Measurements from ENCODE around the gene KYNU. TPM values are rescaled to one million over a fixed set of nuclear protein-coding genes. Genes with fewer than 3 reads are reported as not detected.

The KYNU gene
- total and polyA plus RNA-seq, 2 of the 13 experiments (the other 11 are each of a cell fraction or from before 2014, with no cell fraction given): 21.9 to 68.6 TPM

DNA sequence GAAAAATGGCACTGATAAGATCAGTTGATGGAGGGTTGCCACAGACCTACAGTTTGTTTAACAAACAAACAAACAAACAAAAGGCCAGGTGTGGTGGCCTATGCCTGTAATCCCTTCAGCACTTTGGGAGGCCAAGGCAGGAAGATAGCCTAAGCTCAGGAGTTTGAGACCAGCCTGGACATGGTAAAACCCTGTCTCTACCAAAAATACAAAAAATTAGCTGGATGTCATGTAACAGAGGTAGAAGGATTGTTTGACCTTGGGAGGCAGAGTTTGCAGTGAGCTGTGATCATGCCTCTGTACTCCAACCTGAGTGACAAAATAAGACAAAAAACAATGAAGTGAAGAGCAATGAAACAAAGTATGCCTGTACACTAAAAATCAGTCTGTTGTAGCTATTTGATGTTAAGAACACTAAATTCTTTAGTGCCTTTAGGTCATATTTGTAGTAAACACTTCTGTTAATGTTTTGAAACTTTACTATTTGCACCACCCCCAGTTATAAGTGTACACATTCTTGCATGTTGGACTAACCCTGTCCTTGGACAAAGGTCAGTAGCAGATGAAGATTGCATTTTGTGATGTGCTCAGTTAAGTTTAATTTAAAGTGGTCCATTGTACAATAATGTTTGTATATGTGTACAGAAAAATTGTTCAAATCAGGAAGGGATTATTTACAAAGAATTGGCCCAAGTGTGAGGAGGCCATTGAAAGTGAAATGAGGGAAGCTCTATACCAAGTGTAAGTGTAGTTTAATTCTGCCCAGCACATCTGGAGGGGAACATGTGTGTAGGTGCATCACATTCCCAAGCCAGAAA, 73.9 kb downstream of the KYNU start (continued):
- TF ChIP-seq ZBTB44 (CRISPR knock-in tag; IDR thresholded peaks at IDR 0.05): no peak
- TF ChIP-seq, protein P1, sequence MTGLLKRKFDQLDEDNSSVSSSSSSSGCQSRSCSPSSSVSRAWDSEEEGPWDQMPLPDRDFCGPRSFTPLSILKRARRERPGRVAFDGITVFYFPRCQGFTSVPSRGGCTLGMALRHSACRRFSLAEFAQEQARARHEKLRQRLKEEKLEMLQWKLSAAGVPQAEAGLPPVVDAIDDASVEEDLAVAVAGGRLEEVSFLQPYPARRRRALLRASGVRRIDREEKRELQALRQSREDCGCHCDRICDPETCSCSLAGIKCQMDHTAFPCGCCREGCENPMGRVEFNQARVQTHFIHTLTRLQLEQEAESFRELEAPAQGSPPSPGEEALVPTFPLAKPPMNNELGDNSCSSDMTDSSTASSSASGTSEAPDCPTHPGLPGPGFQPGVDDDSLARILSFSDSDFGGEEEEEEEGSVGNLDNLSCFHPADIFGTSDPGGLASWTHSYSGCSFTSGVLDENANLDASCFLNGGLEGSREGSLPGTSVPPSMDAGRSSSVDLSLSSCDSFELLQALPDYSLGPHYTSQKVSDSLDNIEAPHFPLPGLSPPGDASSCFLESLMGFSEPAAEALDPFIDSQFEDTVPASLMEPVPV (CRISPR knock-in tag; IDR thresholded peaks at IDR 0.05): peak; percentile 61; the same call in 1 of the 2 replicates
- TF ChIP-seq ZNF615 (CRISPR knock-in tag; IDR thresholded peaks at IDR 0.05; ENCODE audit: borderline replicate concordance): no peak
- 0 out of 2 replicates have a peak, but pooled peaks have one; percentile 25 for TF ChIP-seq SMARCC2 (IDR thresholded peaks at IDR 0.05)
- TF ChIP-seq, protein P2, sequence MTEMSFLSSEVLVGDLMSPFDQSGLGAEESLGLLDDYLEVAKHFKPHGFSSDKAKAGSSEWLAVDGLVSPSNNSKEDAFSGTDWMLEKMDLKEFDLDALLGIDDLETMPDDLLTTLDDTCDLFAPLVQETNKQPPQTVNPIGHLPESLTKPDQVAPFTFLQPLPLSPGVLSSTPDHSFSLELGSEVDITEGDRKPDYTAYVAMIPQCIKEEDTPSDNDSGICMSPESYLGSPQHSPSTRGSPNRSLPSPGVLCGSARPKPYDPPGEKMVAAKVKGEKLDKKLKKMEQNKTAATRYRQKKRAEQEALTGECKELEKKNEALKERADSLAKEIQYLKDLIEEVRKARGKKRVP (CRISPR knock-in tag; IDR thresholded peaks at IDR 0.05): peak in 1 of 2 experiments; percentile 84; a peak in 2 of 4 replicates
- no peak for TF ChIP-seq ZNF558 (CRISPR knock-in tag; IDR thresholded peaks at IDR 0.05; ENCODE audit: borderline replicate concordance)
- no peak for TF ChIP-seq JUNB (CRISPR knock-in tag; IDR thresholded peaks at IDR 0.05; ENCODE audit: borderline replicate concordance)
- TF ChIP-seq POGZ (CRISPR knock-in tag; IDR thresholded peaks at IDR 0.05): peak; percentile 81
- no peak for TF ChIP-seq XRCC5 (optimal IDR thresholded peaks at IDR 0.05; ENCODE audit: low read length)
- no peak for TF ChIP-seq ZBTB21 (CRISPR knock-in tag; IDR thresholded peaks at IDR 0.05)
- no peak for TF ChIP-seq SKIL (CRISPR knock-in tag; IDR thresholded peaks at IDR 0.05; ENCODE audit: borderline replicate concordance)
- peak; percentile 60; the same call in 1 of the 2 replicates for TF ChIP-seq MIER3 (CRISPR knock-in tag; IDR thresholded peaks at IDR 0.05; ENCODE audit: borderline replicate concordance)
- no peak for TF ChIP-seq ZNF619 (CRISPR knock-in tag; IDR thresholded peaks at IDR 0.05)
- no peak; the same call in 1 of the 2 replicates for TF ChIP-seq ONECUT2 (CRISPR knock-in tag; IDR thresholded peaks at IDR 0.05)
- peak; percentile 29; the same call in 1 of the 2 replicates for TF ChIP-seq ZNF362 (CRISPR knock-in tag; IDR thresholded peaks at IDR 0.05; ENCODE audit: borderline replicate concordance)
- TF ChIP-seq HDAC2 (CRISPR knock-in tag; IDR thresholded peaks at IDR 0.05): peak; percentile 81
- TF ChIP-seq STAG1 (CRISPR knock-in tag; IDR thresholded peaks at IDR 0.05): no peak
- TF ChIP-seq PAF1 (CRISPR knock-in tag; IDR thresholded peaks at IDR 0.05): no peak
- peak; percentile 92 for TF ChIP-seq GATAD2A (CRISPR knock-in tag; IDR thresholded peaks at IDR 0.05)
- TF ChIP-seq PITX1 (CRISPR knock-in tag; IDR thresholded peaks at IDR 0.05): peak; percentile 40
- TF ChIP-seq KMT2B (CRISPR knock-in tag; IDR thresholded peaks at IDR 0.05): peak; percentile 73
- no peak for TF ChIP-seq ZIK1 (CRISPR knock-in tag; IDR thresholded peaks at IDR 0.05; ENCODE audit: borderline replicate concordance, low read depth)
- TF ChIP-seq ZNF24 (IDR thresholded peaks at IDR 0.05): peak; percentile 27; the same call in 1 of the 2 replicates

Data from HepG2 (cell line).